8988T (cell line): ENCODE data around the gene RNF17.

Experiments
- DNase-seq: peaks from one replicate; pipeline ENCODE4 v3.0.0; 2011

The RNF17 gene

DNA sequence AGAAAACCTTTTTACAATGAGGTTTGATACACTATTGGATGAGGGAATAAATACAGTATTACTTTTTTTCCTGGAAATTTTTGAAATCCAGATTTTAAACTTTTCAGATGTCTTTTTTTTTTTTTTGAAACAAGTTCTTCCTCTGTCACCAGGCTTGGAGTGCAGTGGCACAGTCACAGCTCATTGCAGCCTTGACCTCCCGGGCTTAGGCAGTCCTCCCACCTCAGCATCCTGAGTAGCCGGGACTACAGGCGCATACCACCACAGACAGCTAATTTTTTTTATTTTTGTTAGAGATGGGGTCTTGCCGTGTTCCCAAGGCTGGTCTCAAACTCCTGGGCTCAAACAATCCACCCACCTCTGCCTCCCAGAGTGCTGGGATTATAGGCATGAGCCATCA, 96.8 kb downstream of the RNF17 start:
- no peak for DNase-seq

DNA sequence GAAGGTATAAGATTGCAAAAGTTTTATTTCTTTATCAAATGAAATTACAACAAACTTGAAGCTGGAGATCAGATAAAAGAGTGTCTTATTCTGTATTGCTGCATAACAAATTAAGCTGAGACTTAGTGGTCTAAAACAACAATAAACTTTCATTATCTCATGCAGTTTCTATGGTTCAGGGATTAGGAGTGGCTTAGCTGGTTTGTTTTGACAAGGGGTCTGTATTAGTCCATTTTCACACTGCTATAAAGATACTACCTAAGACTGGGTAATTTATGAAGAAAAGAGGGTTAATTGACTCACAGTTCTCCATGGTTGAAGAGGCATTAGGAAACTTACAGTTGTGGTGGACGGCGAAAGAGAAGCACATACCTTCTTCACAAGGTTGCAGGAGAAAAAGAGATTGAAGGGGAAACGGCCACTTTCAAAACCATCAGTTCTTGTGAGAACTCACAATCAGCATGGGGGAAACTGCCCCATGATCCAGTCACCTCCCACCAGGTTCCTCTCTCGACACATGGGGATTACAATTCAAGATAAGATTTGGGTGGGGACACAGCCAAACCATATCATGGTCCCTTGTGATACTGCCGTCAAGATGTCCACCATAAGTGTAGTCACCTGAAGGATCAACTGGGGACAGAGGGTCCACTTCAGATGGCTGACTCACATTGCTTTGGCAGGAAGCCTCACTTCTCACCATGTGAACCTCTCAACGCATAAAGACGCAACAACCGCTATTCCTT, 97.8 kb downstream of the RNF17 start:
- DNase-seq, result no peak

DNA sequence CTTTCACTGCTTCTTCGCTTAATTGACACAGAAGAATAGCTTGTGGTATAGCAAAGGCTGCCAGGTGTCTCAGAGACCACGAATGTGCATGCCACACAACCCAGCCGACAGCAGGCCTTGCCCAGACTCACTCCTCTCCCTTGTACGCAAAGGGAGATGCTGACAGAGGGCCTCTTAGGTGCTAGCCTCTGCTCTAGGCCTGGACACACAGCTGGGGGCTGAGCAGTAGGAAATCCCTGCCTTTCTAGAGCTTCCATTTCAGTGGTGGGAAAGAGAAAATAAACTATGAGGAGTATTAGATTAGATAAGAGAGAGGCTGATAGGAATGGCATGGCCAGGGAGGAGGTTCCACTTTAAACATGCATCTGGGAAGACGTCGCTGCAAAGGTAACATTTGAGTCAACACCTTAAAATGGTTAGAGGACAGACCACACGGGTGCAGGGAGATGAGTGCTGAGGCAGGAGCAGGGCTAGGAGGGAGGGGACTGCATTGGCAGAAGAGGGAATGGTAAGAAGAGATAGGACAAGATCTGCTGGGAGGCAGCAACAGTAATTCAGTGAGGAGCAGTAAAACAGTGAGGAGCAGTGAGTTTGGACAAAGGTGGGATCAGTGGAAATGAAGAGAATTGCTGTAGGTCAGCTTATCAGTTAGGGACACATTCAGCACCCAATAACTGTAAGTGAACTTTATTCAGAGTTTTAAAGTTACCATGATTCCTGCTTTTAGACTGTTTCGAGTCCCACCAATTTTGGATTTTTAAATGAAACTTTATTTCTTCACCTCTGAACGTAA, 100.0 kb downstream of the RNF17 start:
- DNase-seq, result no peak

DNA sequence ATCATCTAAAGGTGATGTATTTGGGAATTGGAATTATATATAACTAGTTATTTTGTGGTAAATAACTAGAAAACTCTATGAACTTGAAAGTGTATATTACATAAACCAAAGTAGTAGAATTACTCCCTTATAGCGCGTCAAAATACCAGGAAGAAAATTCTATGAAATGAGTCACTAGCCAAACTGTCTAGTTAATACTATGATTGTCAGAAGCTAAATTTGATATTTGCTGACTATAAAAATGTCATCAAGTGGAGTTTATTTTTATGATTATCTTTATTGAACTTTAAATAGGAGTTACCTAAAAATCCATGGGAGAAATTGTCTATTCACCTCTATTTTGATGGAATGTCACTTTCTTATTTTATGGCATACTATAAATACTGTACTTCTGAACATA, 100.6 kb downstream of the RNF17 start:
- no peak for DNase-seq

DNA sequence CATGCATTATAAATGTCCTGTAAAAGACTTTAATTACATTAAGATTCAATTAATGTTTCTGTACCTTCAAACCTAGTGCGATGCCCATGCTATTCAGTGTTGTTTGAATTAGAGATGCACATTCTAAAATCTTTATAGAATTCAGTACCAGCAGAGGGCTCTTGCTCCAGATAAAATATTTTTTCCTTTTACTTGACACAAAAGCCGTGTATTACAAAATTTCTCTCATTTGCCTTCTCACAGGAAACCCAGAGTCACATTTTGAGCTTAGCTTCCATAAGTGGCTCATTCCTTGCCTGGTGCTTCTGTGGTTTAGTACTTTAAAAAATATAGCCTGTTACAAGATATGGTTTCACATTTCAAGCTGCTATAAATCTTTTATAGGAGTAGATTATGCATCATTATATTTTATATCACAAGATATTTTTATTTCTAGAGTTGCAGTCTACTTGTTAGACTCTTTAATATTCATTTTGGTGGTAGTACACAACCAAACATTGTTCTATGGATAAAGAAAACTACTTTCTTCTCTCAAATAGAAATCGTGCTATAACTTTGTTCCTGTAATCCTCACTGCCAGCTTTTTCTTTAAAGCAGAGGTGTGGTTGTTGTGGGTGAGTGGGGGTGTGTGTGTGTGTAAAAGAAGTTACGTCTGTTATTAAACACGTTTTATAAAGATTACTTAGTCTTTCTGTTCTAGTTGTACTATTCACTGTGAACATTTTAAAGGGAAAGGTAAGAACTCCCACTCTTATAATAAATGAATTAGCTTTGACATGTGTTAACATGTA, 101.4 kb downstream of the RNF17 start:
- DNase-seq, result no peak

DNA sequence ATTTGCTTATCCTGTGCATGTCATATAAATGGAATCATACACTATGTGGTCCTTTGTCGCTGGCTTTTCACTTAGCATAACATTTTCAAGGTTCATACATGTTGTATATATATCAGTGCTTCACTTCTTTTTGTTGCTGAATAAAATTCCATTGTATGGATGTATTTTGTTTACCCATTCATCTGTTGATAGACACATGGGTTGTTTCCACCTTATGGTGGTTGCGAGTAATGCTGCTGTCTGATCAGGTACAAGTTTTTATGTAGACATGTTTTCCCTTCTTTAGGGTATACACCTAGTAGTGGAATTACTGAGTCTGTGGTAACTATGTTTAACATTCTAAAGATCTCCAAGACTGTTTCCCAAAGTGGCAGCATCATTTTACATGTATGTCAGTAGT, 102.5 kb downstream of the RNF17 start:
- DNase-seq, result no peak

DNA sequence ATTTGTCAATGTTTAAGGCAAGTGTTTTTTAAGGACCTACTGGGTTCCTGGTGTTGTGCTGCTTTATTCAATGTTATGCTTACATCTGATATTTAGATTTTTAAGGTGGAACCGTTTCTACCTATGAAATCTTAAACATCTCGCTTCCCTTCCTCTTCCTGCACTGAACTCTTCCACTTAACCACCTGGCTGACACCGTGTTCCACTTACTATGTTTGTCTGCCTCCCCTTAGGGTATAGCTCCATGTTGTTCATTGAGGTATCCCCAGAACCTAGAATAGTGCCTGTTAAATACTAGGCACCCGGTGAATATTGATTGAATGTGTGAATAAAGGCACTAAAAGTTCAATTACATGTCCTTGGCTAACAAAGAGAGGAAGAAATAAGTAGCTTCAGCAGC, 104.9 kb downstream of the RNF17 start:
- no peak for DNase-seq

DNA sequence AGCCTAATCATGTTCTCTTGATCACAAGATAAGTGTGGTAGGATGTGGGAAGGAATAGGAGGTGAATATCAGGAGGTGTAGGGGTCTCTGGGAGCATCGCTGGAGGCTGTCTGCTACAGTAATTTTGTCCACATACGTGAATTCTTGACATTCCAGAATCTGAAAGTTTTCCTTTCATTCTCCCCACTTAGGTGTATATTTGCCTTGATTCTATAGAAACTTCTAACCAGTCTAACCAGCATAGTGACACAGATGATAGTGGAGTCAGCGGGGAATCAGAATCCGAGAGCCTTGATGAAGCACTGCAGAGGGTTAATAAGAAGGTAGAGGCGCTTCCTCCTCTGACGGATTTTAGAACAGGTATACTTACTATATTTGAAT, 106.4 kb downstream of the RNF17 start:
- no peak for DNase-seq

DNA sequence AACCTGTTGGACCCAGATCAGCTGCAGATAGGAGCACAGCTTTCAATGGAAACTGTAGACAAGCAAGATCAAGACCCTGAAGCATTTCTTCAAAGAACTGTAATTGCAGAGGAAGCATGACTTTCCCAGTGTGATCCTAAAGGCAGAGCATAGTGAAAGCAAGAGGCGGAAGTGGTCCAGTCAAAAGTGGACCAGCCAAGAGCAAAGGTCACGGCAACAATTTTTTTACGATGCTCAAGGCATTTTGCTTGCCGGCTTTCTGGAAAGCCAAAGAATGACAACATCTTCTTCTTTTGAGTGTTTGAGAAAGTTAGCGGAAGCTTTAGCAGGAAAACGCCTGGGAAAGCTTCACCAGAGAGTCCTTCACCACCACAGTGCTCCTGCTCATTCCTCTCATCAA, 111.6 kb downstream of the RNF17 start:
- no peak for DNase-seq

DNA sequence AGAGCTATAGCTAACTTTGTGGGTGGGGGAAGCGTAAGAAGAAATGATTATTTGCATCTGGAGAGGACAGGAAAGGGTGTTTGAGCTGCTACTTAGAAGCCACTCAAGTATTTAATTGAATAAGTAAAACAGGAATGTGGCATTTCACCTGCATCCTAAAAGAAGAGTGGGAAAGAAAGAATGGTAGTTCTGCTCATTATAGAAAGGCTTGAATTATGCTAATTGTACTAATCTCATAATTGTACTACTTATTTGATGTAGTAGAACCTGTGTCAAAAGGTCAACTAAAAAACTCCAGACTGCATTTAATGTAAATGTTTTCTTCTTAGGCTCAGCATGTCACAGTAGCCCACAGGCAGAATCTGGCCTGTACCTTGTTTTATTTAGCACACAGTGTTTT, 113.6 kb downstream of the RNF17 start:
- DNase-seq, result no peak

DNA sequence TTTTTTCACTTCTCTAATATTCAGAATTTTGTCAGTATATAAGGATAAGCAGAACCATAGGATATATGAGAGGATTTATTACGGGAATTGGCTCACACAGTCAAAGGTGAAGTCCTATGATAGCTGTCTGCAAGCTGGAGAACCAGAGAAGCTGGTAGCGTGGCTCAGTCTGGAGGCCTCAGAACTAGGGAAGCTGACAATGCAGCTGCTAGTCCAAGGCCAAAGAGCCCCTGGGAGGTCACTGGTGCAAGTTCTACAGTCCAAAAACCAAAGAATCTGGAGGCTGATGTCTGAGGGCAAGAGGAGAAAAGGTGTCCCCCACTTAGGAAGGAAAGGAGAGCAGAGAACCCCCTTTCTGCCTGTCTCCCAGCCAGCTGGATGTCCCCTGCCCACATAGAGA, 114.4 kb downstream of the RNF17 start:
- DNase-seq, result no peak

DNA sequence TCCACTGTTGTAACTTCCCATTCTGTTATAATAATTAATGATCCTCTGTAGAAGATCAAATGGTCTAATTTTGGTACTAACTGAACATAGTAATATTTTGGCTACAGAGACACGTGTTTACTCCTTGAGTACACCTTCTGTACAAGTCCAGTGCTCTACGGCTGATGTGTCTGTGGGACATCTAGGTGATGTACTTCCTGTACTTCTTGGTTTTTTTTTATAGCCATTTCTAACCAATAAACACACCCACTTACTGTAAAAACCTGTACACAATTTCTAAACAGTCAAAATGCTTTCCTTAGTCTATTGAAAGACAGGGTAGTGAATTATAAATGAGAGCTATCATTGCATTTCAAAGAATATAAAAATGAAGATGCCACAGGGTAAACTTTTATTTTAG, 118.7 kb downstream of the RNF17 start:
- no peak for DNase-seq

DNA sequence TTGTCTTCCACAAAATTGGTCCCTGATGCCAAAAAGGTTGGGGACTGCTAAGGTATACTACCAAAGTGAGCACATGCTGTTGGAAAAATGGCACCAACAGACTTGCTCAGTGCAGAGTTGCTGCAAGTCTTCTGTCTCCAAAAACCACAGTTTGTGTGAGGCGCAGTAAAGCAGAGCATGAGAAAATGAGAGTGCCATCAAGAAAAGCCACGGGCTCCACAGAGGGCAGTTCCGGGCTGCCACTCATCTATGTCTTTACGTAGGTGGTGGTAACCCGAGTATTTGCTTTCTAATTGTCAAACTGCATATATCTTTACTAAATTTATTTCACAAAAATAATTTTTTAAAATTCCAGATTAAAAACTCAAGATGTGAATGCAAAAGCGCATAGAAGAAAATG, 123.8 kb downstream of the RNF17 start:
- no peak for DNase-seq

DNA sequence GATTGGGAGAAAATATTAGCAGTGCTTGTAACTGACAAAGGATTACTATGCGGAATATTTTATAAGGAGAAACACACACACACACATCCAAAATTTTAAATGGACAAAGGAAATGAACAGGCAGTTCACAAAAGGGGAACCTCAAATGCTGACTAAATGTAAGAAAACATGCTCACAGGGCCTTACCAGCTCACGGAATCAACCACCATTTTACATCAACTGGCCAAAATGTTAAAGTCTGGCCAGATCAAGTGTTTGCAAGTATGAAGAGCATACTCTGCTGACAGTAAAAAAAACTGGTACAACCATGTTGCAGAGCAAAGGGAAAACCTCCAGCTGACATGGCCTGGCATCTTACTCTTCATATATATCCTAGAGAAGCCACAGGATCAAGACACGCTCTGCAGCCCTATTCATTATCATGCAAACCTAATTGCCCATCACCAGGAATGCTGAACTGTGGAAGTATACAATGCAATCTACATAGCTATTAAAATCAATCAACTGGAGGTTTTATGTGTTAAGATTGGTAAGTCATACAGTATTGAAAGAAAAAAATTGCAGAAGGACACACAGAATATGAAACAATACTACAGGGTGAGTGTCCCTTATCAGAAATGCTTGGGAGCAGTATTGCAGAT, 124.4 kb downstream of the RNF17 start:
- no peak for DNase-seq

DNA sequence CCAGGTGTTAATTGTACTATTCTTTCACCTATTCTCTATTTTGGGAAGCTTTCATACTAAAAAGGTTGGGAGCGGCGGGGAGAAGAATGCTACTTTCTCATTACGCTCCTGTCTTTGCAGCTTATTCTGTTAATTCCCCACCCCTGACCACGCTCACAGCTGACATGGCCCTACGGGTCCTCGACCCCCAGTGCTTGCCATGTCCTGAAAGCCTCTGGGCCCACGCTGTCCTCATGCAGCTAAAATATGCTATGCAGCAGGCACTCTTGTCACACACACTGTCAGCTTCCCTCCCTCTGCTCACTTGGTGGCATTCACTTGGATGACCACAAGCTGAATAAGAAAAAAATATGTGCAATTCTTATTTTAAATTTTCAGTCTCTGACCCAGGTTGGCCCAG, 126.3 kb downstream of the RNF17 start:
- no peak for DNase-seq

DNA sequence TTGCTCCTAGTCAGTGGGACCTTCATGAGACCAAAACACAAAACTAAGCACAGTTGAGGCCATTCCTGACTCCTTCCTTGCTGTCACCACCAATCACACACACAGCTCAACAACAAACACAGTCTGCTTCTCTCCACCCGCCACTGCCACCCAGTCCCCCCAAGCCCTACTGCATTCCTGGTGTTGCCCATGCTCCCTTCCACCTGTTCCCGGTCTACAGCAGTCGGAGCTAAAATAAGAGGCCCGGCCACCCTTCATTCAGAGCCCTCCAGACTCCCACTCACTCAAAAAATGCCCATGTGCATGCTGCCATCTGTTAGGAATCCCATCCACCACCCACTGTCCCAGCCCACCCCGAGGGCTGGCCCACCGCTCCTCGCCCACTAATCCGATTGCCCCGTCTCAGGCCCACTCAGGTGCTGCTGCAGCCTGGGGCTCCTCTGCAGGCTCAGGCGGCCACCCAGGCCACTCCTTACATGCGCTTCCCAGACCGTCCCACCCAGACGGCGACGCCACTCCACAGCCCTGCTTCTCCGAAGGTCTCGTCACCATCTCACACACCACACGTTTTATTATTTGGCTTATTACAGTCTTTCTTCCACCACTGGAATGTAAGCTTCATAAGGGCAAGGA, 127.6 kb downstream of the RNF17 start:
- no peak for DNase-seq

DNA sequence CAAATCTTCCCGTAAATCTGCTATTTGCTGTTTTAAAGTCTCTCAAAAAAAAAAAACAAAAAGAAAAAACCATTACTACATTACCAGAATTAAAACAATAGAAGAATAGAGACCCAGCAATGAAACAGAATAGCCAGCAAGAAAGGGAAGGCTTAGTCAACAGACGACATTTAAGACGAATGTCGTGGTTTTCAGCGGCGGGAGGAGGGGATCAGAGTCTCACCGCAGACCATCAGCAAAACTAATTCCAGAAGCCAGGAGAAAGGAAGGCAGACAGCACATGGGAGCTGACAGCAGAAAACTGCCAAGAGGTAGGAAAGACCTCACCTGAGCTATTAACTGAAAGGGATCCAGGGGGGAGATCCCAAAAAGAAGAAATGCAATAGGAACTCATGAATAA, 128.9 kb downstream of the RNF17 start:
- DNase-seq, result no peak

DNA sequence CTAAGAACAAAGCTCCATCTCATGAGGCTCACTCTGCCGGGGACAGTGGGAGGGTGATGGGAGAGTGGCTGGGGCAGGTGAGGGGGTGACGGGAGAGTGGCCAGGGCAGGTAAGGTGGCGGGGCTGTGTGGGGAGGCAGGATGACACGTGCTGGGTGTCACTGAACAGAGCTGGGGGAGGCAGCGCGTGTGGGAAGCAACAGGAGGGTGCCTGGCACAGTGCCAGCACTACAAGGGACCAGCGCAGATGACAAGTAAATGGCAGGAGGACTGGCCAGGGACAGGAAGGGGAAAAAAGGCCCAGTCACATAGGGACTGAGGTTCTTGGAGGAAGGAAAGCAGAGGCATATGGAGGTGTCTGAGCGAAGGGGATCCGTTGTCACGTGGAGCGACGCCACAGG, 129.9 kb downstream of the RNF17 start:
- DNase-seq, result no peak

DNA sequence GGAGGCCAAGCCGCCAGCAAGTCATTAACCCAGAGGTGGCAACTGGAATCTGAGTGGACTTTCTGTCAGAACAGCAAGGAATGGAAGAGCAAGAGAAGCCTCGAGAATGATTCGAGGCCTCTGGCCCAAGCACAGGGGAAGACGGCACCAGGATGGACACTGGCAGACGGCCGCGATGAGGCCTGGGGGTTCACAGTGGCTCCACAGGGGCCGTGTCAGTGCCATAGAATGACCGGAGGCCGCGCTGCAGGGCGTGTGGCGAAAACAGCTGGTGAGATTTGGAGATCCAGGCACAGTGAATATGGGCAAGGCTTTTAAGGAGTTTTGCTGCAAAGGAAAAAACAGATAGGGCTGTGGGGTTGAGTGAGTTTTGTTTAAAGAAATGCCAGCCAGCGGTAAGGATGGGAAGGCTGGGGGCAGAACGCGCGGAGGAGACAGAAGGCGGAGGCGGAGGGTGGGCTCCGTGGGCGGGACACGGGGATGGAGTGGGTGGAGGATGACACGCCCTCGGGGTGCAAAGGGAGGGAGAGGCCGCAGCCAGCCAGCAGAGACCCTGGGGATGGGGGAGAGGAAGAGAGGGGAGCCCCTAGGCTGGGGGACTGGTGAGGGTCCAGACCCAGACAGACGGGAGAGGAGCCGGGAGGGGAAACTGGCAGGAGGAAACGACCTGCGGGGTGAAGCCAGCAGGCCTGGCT, 130.5 kb downstream of the RNF17 start:
- DNase-seq, result no peak

DNA sequence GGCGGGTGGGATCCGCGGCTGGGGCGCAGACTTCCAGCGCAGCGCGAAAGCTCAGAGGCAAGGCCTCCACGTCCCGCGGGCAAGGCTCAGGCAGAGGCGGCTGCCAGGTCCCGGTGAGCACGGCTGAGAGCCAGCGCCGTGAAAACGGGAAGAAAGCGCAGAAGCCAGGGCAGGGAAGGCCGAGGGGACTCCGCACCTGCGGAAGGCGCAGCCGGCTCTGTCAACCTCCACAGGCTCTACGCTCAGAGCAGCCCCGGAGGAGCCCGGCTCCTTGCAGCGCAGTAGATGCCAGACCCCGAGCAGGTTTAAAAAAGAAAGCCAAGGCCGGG, 131.0 kb downstream of the RNF17 start:
- DNase-seq, result no peak

DNA sequence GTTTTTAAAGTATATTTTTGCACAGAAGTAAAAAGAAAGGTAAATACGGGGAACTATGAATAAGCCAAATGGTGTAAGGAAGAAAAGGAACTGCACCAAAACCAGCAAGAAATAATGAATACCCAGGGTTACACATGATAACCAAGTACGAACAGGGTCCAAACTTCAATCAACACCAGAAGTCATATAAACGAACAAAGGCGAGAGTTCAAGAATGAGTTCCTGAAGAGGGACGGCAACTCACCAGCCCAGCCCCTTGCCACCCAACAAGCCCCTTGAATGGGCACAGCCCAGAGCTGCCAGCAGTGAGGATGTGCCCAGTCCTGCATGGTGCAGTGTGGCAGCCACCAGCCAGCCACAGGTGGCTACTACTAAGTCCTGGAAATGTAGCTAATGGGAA, 132.1 kb downstream of the RNF17 start:
- no peak for DNase-seq

DNA sequence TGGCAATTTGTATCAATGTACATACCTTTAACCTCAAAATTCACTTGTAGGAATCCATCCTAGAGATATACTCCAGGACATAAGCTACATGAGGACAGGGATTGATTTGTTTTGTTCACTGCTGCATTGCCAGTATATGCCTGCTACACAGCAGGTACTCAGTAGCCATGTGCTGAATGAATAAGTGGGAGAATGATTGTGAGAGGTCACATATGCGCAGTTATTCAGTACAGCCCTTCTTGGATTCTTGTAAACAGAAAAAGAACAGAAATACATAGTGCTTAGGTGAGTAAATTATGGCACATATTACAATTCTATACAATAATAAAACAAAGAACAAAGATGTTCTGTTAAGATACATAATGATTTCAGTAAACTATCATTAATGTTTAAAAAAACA, 133.3 kb downstream of the RNF17 start:
- DNase-seq, result no peak
